SH-SY5Y (cell line): Measurements from ENCODE around the gene STX10.

Experiments
- GATA2 ChIP-seq: IDR thresholded peaks from 2 replicates; pipeline ENCODE4 v1.6.1; 2011; ENCODE audit warnings: mild to moderate bottlenecking, low read depth, low read length
- GATA3 ChIP-seq: IDR thresholded peaks from 2 replicates; pipeline ENCODE4 v1.6.1; 2011; ENCODE audit warnings: low read depth, mild to moderate bottlenecking, low read length, moderate library complexity

- TF ChIP-seq GATA2 (no peak), GATA3 (no peak)
Observed at GRCh38 chr19:13103581-13104359, 46.4 kb downstream of the STX10 start.
